Tibial nerve (tissue), 4 donors: ENCODE data around the gene LRP6. TPM values are rescaled to one million over a fixed set of nuclear protein-coding genes. Genes with fewer than 3 reads are reported as not detected.

Experiments used
- DNase-seq, 2 donors: peaks; one replicate each; pipeline ENCODE4 v3.0.0-alpha.2; 2019; ENCODE audit warnings: low spot score in 2 of 2
- H3K27ac ChIP-seq, 4 donors: fragments of 200-600 bp; sonication (generic) in 3 of 4; one replicate each; pipeline ENCODE4 v1.5.1; 2017 to 2019; ENCODE audit warnings: mild to moderate bottlenecking in 1 of 4
- H3K27me3 ChIP-seq, 2 donors: fragments of 200-600 bp; sonication (generic) in 1 of 2; one replicate each; pipeline versions ENCODE4 v1.5.1 to v1.6.0; 2017 to 2019
- H3K36me3 ChIP-seq, 3 donors: fragments of 200-600 bp; sonication (generic); one replicate each; pipeline ENCODE4 v1.5.1; 2018 to 2019
- H3K4me1 ChIP-seq, 4 donors: fragments of 200-600 bp; sonication (generic) in 3 of 4; one replicate each; pipeline ENCODE4 v1.5.1; 2017 to 2019
- H3K4me3 ChIP-seq, 4 donors: fragments of 200-600 bp; sonication (generic) in 3 of 4; one replicate each; pipeline ENCODE4 v1.5.1; 2017 to 2019; ENCODE audit warnings: mild to moderate bottlenecking in 1 of 4, moderate library complexity in 1 of 4
- H3K9me3 ChIP-seq, 4 donors: fragments of 200-600 bp; sonication (generic) in 3 of 4; one replicate each; pipeline ENCODE4 v1.5.1; 2017 to 2019
- EP300 ChIP-seq, 2 donors: sonication (generic); formaldehyde crosslinking; IDR thresholded peaks; one replicate each; pipeline ENCODE4 v1.6.1; 2017; ENCODE audit warnings: antibody characterized with exemption in 2 of 2, mild to moderate bottlenecking in 1 of 2
- POLR2A ChIP-seq, 2 donors: fragments of 450-650 bp; IDR thresholded peaks; one replicate each; pipeline ENCODE4 v1.6.1; 2017; ENCODE audit warnings: antibody characterized with exemption in 2 of 2, mild to moderate bottlenecking in 2 of 2, moderate library complexity in 2 of 2
- WGBS, 2 donors: methylation state at CpG; one replicate each; pipeline ENCODE4 v1.1.5; 2018; 5-methylcytosine and 5-hydroxymethylcytosine counted together
- total RNA-seq, 4 donors: library from RNA; depleted of rRNA; stranded (reverse); fragments of >200 nt; gene quantifications; one replicate each; pipeline ENCODE4 v1.1.0, GENCODE V29; 2016
- TF ChIP-seq, protein P1 (sequence below), 5 experiments: fragments of 200-600 bp in 3 of 5; fragments of 450-650 bp in 2 of 5; sonication (generic) in 3 of 5; IDR thresholded peaks; one replicate each; pipeline ENCODE4 v1.5.1; 2016 to 2019; ENCODE audit warnings: antibody characterized with exemption in 5 of 5, mild to moderate bottlenecking in 3 of 5, moderate library complexity in 2 of 5

LRP6 gene
- total RNA-seq, 4 donors from 2014 or later, result 30.6 to 64.5 (median 44.9) TPM

DNA sequence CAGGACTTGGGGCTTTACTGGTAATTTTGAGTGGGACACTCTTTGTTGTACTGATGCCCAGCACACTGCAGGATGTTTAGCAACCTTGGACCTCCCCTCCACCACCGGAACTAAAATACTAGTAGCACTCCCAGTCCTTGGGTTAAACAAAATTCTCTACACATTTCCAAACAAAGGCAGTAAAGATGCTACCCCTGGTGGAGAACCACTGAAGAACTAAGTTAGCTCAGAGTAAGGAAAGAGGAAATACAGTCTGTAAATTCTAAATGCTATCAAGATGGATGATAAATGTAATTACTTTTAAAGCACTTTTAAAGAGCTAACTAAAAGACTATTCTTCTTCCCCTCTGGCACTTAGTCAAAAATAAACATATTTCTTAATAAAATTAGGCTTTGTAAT lies 64.1 kb downstream of the LRP6 start:
- Histone ChIP-seq H3K9me3 (peaks cover 0 to 9% (median 0%) of the 10 kb centered on the region in 4 donors), H3K36me3 (peaks cover 0 to 44% (median 0%) of the 10 kb centered on the region in 3 donors), H3K4me1 (no peaks in the 10 kb centered on the region), H3K27ac (no peak overlapping the region), H3K4me3 (no peak overlapping the region), H3K27me3 (no peaks in the 10 kb centered on the region)
- WGBS, 2 donors, result 90 to 93% methylated on average over 1 of the region's 1 CpG
- TF ChIP-seq EP300 (IDR thresholded peaks at IDR 0.05), result no peak
- no peak for TF ChIP-seq POLR2A (IDR thresholded peaks at IDR 0.05)
- TF ChIP-seq, protein P1, sequence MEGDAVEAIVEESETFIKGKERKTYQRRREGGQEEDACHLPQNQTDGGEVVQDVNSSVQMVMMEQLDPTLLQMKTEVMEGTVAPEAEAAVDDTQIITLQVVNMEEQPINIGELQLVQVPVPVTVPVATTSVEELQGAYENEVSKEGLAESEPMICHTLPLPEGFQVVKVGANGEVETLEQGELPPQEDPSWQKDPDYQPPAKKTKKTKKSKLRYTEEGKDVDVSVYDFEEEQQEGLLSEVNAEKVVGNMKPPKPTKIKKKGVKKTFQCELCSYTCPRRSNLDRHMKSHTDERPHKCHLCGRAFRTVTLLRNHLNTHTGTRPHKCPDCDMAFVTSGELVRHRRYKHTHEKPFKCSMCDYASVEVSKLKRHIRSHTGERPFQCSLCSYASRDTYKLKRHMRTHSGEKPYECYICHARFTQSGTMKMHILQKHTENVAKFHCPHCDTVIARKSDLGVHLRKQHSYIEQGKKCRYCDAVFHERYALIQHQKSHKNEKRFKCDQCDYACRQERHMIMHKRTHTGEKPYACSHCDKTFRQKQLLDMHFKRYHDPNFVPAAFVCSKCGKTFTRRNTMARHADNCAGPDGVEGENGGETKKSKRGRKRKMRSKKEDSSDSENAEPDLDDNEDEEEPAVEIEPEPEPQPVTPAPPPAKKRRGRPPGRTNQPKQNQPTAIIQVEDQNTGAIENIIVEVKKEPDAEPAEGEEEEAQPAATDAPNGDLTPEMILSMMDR (IDR thresholded peaks at IDR 0.05), result no peak
- no peak for DNase-seq

DNA sequence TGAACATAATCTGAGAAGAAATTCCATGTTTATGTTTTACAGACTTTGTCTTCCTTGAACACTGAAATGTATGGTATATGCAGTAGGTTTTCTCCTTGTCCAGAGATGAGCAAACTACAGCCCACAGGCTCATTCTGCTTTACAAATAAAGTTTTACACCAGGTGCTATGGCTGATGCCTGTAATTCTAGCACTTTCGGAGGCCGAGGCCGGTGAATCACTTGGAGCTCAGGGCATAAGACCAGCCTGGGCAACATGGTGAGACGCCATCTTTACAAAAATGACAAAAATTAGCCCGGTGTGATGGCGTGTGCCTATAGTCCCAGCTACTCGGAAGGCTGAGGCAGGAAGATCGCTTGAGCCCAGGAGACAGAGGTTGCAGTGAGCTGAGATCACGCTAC lies 64.7 kb downstream of the LRP6 start:
- H3K36me3 ChIP-seq, result peaks cover 0 to 51% (median 0%) of the 10 kb centered on the region in 3 donors
- no peak for DNase-seq
- 98 to 100% methylated on average over 9 of the region's 9 CpGs for WGBS, 2 donors
- TF ChIP-seq, protein P1 (IDR thresholded peaks at IDR 0.05), result no peak
- no peak for TF ChIP-seq POLR2A (IDR thresholded peaks at IDR 0.05)
- TF ChIP-seq EP300 (IDR thresholded peaks at IDR 0.05), result no peak
- peaks cover 0 to 12% (median 0%) of the 10 kb centered on the region in 4 donors for H3K9me3 ChIP-seq
- no peak overlapping the region for H3K27ac ChIP-seq
- H3K27me3 ChIP-seq, result no peaks in the 10 kb centered on the region
- H3K4me1 ChIP-seq, result no peaks in the 10 kb centered on the region
- H3K4me3 ChIP-seq, result no peak overlapping the region

DNA sequence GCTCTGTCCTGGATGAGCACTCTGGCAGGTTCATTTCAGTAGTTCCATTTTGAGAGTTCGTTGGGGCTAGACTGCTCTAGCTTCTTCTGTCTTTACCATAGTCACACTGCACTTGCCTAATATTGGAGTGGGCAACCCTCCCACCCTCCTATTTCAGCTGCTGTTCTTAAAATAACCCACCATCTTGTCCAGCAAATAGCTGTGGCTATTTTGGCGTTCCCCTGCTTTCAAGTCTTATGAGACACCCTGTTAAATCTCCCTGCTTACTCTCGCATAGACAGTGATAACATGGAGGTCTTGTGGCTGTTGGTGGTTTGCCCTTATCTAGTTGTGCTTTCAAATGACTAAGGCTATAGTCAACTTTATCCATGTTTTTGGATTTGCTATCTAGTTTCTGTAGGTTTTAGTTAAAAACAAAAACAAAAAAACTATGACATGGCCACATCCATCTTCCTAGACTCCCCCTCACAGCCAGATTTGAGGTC lies 65.5 kb downstream of the LRP6 start:
- Histone ChIP-seq H3K4me1 (no peaks in the 10 kb centered on the region), H3K36me3 (peaks cover 0 to 54% (median 0%) of the 10 kb centered on the region in 3 donors), H3K4me3 (no peak overlapping the region), H3K9me3 (peaks cover 0 to 12% (median under 1%) of the 10 kb centered on the region in 4 donors), H3K27me3 (no peaks in the 10 kb centered on the region), H3K27ac (no peak overlapping the region)
- 91 to 93% methylated on average over 3 of the region's 3 CpGs for WGBS, 2 donors
- DNase-seq, result no peak
- TF ChIP-seq POLR2A (IDR thresholded peaks at IDR 0.05) (no peak), EP300 (IDR thresholded peaks at IDR 0.05) (no peak)
- TF ChIP-seq, protein P1 (IDR thresholded peaks at IDR 0.05), result no peak

DNA sequence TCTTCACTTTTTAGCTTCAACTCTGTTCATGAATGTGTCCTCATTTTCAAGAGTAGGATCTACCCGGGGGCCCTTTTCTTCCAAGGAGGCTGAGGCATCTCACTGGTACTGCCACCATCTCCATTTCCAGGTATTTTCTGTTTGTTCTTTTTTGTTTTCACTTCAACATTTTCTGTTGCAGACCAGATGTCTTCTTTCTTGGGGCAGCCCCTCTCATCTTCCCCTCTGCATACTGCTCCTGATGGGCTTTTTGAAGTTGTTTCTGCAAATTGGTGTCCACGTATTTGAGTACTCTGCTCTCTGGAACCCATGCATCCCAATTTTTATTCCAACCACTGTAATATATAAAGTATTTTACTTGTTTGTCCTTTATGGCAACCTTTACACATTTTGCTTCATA lies 66.5 kb downstream of the LRP6 start:
- H3K36me3 ChIP-seq, result peaks cover 0 to 61% (median 0%) of the 10 kb centered on the region in 3 donors
- no peaks in the 10 kb centered on the region for H3K27me3 ChIP-seq
- H3K4me1 ChIP-seq, result no peaks in the 10 kb centered on the region
- peaks cover 0 to 19% (median 5%) of the 10 kb centered on the region in 4 donors for H3K9me3 ChIP-seq
- no peak overlapping the region for H3K27ac ChIP-seq
- 94 to 98% methylated on average over 2 of the region's 2 CpGs for WGBS, 2 donors
- TF ChIP-seq POLR2A (IDR thresholded peaks at IDR 0.05), result no peak
- TF ChIP-seq EP300 (IDR thresholded peaks at IDR 0.05), result no peak
- TF ChIP-seq, protein P1 (IDR thresholded peaks at IDR 0.05), result no peak
- no peak for DNase-seq
- no peak overlapping the region for H3K4me3 ChIP-seq

DNA sequence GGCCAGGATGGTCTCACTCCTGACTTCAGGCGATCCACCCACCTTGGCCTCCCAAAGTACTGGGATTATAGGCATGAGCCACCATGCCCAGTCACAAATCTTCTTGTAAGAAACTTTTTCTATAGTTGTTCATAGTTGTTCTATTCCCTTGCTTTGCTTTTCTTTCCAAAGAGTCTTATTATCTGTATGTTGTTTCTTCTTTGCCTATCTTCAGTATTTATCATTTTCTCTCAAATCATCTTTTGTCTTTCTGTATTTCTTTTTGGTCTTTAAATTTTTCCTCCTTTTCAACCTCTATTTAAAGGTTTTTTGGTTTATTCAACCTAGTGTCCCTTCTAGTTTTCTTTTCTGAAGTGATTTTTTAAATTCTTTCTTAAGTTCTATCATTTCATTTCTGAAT lies 68.7 kb downstream of the LRP6 start:
- Histone ChIP-seq H3K27ac (no peak overlapping the region), H3K4me1 (no peaks in the 10 kb centered on the region), H3K9me3 (peaks cover 0 to 27% (median 9%) of the 10 kb centered on the region in 4 donors), H3K4me3 (no peak overlapping the region), H3K36me3 (peaks cover 0 to 61% (median 0%) of the 10 kb centered on the region in 3 donors), H3K27me3 (no peaks in the 10 kb centered on the region)
- 88 to 91% methylated on average over 1 of the region's 1 CpG for WGBS, 2 donors
- DNase-seq, result no peak
- TF ChIP-seq POLR2A (IDR thresholded peaks at IDR 0.05) (no peak), EP300 (IDR thresholded peaks at IDR 0.05) (no peak)
- TF ChIP-seq, protein P1 (IDR thresholded peaks at IDR 0.05), result no peak
